22Rv1 (cell line): Measurements from ENCODE around the gene KCNN2.

ENCODE experiments used
- H3K27ac ChIP-seq: fragments of 450-650 bp; 2 replicates; pipeline ENCODE4 v1.5.1; 2017
- CTCF ChIP-seq: fragments of 450-650 bp; IDR thresholded peaks from 2 replicates; pipeline ENCODE4 v1.5.1; 2017; ENCODE audit warnings: mild to moderate bottlenecking
- ZFX ChIP-seq: fragments of 450-650 bp; IDR thresholded peaks from 2 replicates; pipeline ENCODE4 v1.6.1; 2017; ENCODE audit warnings: antibody characterized with exemption, borderline replicate concordance

KCNN2 gene

GRCh38 chr5:114408847-114409246, 47.0 kb downstream of the KCNN2 start:
- no peak overlapping the region for H3K27ac ChIP-seq
- TF ChIP-seq ZFX: no peak

GRCh38 chr5:114411380-114411931, 49.6 kb downstream of the KCNN2 start:
- TF ChIP-seq CTCF: no peak
- H3K27ac ChIP-seq: no peak overlapping the region

- no peak overlapping the region for H3K27ac ChIP-seq
- TF ChIP-seq CTCF: no peak
- TF ChIP-seq ZFX: no peak
These were observed 50.8 kb downstream of the KCNN2 start for GRCh38 chr5:114412510-114413171.

- TF ChIP-seq ZFX (no peak), CTCF (no peak)
- H3K27ac ChIP-seq: no peak overlapping the region
These were observed 53.9 kb downstream of the KCNN2 start for GRCh38 chr5:114415760-114416159.

- no peak for TF ChIP-seq CTCF
- TF ChIP-seq ZFX: no peak
- no peak overlapping the region for H3K27ac ChIP-seq
These were observed 54.4 kb downstream of the KCNN2 start for GRCh38 chr5:114416254-114416653.

- no peak overlapping the region for H3K27ac ChIP-seq
- TF ChIP-seq CTCF: no peak
- TF ChIP-seq ZFX: no peak
These were observed 55.6 kb downstream of the KCNN2 start for GRCh38 chr5:114417519-114417918.

- TF ChIP-seq CTCF (no peak), ZFX (no peak)
- H3K27ac ChIP-seq: no peak overlapping the region
These were observed 56.6 kb downstream of the KCNN2 start for GRCh38 chr5:114418176-114419066.
